SK-N-MC (cell line): Measurements from ENCODE around the gene MUC5B.

Source experiments
- DNase-seq: peaks from one replicate; pipeline ENCODE4 v3.0.0-alpha.2; 2011; ENCODE audit warnings: low read depth, low spot score
- H3K27ac ChIP-seq: fragments of 200-600 bp; sonication (generic); 2 replicates; pipeline ENCODE4 v1.5.1; 2016; ENCODE audit warnings: mixed run types
- H3K36me3 ChIP-seq: fragments of 200-600 bp; sonication (generic); 2 replicates; pipeline ENCODE4 v1.6.1; 2017; ENCODE audit warnings: antibody characterized with exemption, low read length, mixed read lengths; ENCODE audit not compliant: insufficient read depth
- H3K4me3 ChIP-seq: fragments of 200-600 bp; sonication (generic); 2 replicates; pipeline ENCODE4 v1.5.1; 2016
- H3K9ac ChIP-seq: fragments of 200-600 bp; sonication (generic); 2 replicates; pipeline ENCODE4 v1.8.0; 2017; ENCODE audit warnings: mixed run types, mixed read lengths; ENCODE audit not compliant: insufficient read length
- H3K9me3 ChIP-seq: fragments of 200-600 bp; sonication (generic); 2 replicates; pipeline ENCODE4 v1.6.1; 2017; ENCODE audit warnings: low read depth, mild to moderate bottlenecking, antibody characterized with exemption, low read length, moderate library complexity, mixed read lengths
- EZH2 ChIP-seq: fragments of 200-600 bp; sonication (generic); IDR thresholded peaks from one replicate; pipeline ENCODE4 v1.6.1; 2017; ENCODE audit warnings: antibody characterized with exemption
- FOXP2 ChIP-seq: optimal IDR thresholded peaks from 2 replicates; pipeline ENCODE3; 2011; ENCODE audit warnings: mild to moderate bottlenecking, moderate library complexity; ENCODE audit not compliant: insufficient read depth; ENCODE audit errors: extremely low read length, control extremely low read depth
- POLR2AphosphoS5 ChIP-seq: IDR thresholded peaks from 2 replicates; pipeline ENCODE4 v1.6.1; 2012; ENCODE audit warnings: mild to moderate bottlenecking, low read depth, low read length, borderline replicate concordance

The MUC5B gene

GRCh38 chr11:1281326-1281973, 58.6 kb downstream of the MUC5B start:
- Histone ChIP-seq H3K9me3 (no peaks in the 10 kb centered on the region), H3K27ac (peak overlapping the region; percentile 100), H3K9ac (peak overlapping the region; percentile 66), H3K4me3 (peak overlapping the region; percentile 54), H3K36me3 (peaks cover 8% of the 10 kb centered on the region; the same call in 1 of the 2 replicates)
- no peak for DNase-seq
- TF ChIP-seq POLR2AphosphoS5 = no peak

- Histone ChIP-seq H3K9ac (peak overlapping the region; percentile 66), H3K9me3 (no peaks in the 10 kb centered on the region), H3K4me3 (peak overlapping the region; percentile 54), H3K27ac (peak overlapping the region; percentile 100), H3K36me3 (peaks cover 11% of the 10 kb centered on the region; the same call in 1 of the 2 replicates)
- DNase-seq = peak; percentile 86
- no peak; the same call in 1 of the 2 replicates for TF ChIP-seq POLR2AphosphoS5
These were observed 59.1 kb downstream of the MUC5B start for GRCh38 chr11:1281974-1282365.

GRCh38 chr11:1283091-1283511, 60.2 kb downstream of the MUC5B start:
- TF ChIP-seq POLR2AphosphoS5 = no peak
- TF ChIP-seq FOXP2 = no peak
- no peak for TF ChIP-seq EZH2
- H3K9ac ChIP-seq = no peak overlapping the region
- H3K4me3 ChIP-seq = no peak overlapping the region
- no peak for DNase-seq
- H3K9me3 ChIP-seq = no peaks in the 10 kb centered on the region
- H3K36me3 ChIP-seq = peaks cover 11% of the 10 kb centered on the region; the same call in 1 of the 2 replicates
- H3K27ac ChIP-seq = peak overlapping the region; percentile 71

GRCh38 chr11:1283906-1284305, 61.0 kb downstream of the MUC5B start:
- DNase-seq = no peak
- TF ChIP-seq POLR2AphosphoS5 (no peak), FOXP2 (no peak), EZH2 (no peak)
- Histone ChIP-seq H3K27ac (peak overlapping the region; percentile 71; the same call in 1 of the 2 replicates), H3K4me3 (no peak overlapping the region), H3K9me3 (no peaks in the 10 kb centered on the region), H3K36me3 (peaks cover 14% of the 10 kb centered on the region; the same call in 1 of the 2 replicates), H3K9ac (no peak overlapping the region)

- TF ChIP-seq POLR2AphosphoS5 (no peak), FOXP2 (no peak), EZH2 (no peak)
- no peak overlapping the region for H3K9ac ChIP-seq
- no peak overlapping the region for H3K27ac ChIP-seq
- no peak for DNase-seq
- H3K36me3 ChIP-seq = peaks cover 20% of the 10 kb centered on the region; the same call in 1 of the 2 replicates
- no peak overlapping the region for H3K4me3 ChIP-seq
- H3K9me3 ChIP-seq = no peaks in the 10 kb centered on the region
These were observed 62.5 kb downstream of the MUC5B start for GRCh38 chr11:1285316-1285744.

GRCh38 chr11:1285876-1286275, 63.0 kb downstream of the MUC5B start:
- TF ChIP-seq POLR2AphosphoS5 = no peak
- H3K9me3 ChIP-seq = no peaks in the 10 kb centered on the region
- no peak overlapping the region for H3K9ac ChIP-seq
- no peak overlapping the region for H3K4me3 ChIP-seq
- H3K36me3 ChIP-seq = peaks cover 15% of the 10 kb centered on the region; the same call in 1 of the 2 replicates
- H3K27ac ChIP-seq = no peak overlapping the region
- no peak for DNase-seq

GRCh38 chr11:1287928-1288327, 65.1 kb downstream of the MUC5B start:
- no peak for DNase-seq
- H3K9ac ChIP-seq = no peak overlapping the region
- H3K4me3 ChIP-seq = no peak overlapping the region
- H3K27ac ChIP-seq = no peak overlapping the region
- H3K9me3 ChIP-seq = no peaks in the 10 kb centered on the region
- no peak for TF ChIP-seq FOXP2
- TF ChIP-seq POLR2AphosphoS5 = no peak
- TF ChIP-seq EZH2 = no peak
- H3K36me3 ChIP-seq = peaks cover 15% of the 10 kb centered on the region; the same call in 1 of the 2 replicates

GRCh38 chr11:1288426-1289151, 65.7 kb downstream of the MUC5B start:
- H3K4me3 ChIP-seq = no peak overlapping the region
- no peak for DNase-seq
- peaks cover 15% of the 10 kb centered on the region; the same call in 1 of the 2 replicates for H3K36me3 ChIP-seq
- H3K27ac ChIP-seq = no peak overlapping the region
- TF ChIP-seq FOXP2 = no peak
- TF ChIP-seq EZH2 = no peak
- no peak for TF ChIP-seq POLR2AphosphoS5
- no peaks in the 10 kb centered on the region for H3K9me3 ChIP-seq
- H3K9ac ChIP-seq = no peak overlapping the region
